Effector CD8-positive, alpha-beta T cell (primary cell): Measurements from ENCODE around the gene UHRF2.
"Not testable (repeated sequence)": the region's sequence is repeated elsewhere in the genome, so short reads cannot be mapped to it uniquely, and the experiment has no call there.

Experiments used
- DNase-seq: peaks from one replicate; lab custom pipeline; 2025; lab: John Stamatoyannopoulos, UW

Gene UHRF2

GRCh38 chr9:6428940-6429889 lies 16.2 kb downstream of the UHRF2 start:
- no peak for DNase-seq

- DNase-seq, result no peak
These were observed 18.0 kb downstream of the UHRF2 start for GRCh38 chr9:6431038-6431437.

- no peak for DNase-seq
These were observed 20.4 kb downstream of the UHRF2 start for GRCh38 chr9:6433410-6433809.

- no peak for DNase-seq
These were observed 26.2 kb downstream of the UHRF2 start for GRCh38 chr9:6439051-6439703.

- DNase-seq, result no peak
These were observed 27.4 kb downstream of the UHRF2 start for GRCh38 chr9:6440405-6440804.

GRCh38 chr9:6441269-6441668 lies 28.3 kb downstream of the UHRF2 start:
- no peak for DNase-seq

GRCh38 chr9:6443661-6444060 lies 30.7 kb downstream of the UHRF2 start:
- DNase-seq, result no peak

GRCh38 chr9:6444128-6444527 lies 31.1 kb downstream of the UHRF2 start:
- no peak for DNase-seq

GRCh38 chr9:6449086-6449485 lies 36.1 kb downstream of the UHRF2 start:
- DNase-seq, result no peak

GRCh38 chr9:6449645-6450044 lies 36.6 kb downstream of the UHRF2 start:
- DNase-seq, result no peak

- no peak for DNase-seq
These were observed 37.8 kb downstream of the UHRF2 start for GRCh38 chr9:6450641-6451375.

- DNase-seq, result not testable (repeated sequence)
These were observed 42.3 kb downstream of the UHRF2 start for GRCh38 chr9:6455292-6455691.

- not testable (repeated sequence) for DNase-seq
These were observed 45.7 kb downstream of the UHRF2 start for GRCh38 chr9:6458704-6459103.

GRCh38 chr9:6459718-6460117 lies 46.7 kb downstream of the UHRF2 start:
- no peak for DNase-seq

- no peak for DNase-seq
These were observed 47.3 kb downstream of the UHRF2 start for GRCh38 chr9:6460189-6460768.

- no peak for DNase-seq
These were observed 48.6 kb downstream of the UHRF2 start for GRCh38 chr9:6461619-6462018.

- no peak for DNase-seq
These were observed 54.1 kb downstream of the UHRF2 start for GRCh38 chr9:6467006-6467625.

- no peak for DNase-seq
These were observed 58.3 kb downstream of the UHRF2 start for GRCh38 chr9:6471231-6471850.

- DNase-seq, result no peak
These were observed 60.2 kb downstream of the UHRF2 start for GRCh38 chr9:6473151-6473550.

GRCh38 chr9:6479959-6480358 lies 67.0 kb downstream of the UHRF2 start:
- no peak for DNase-seq

GRCh38 chr9:6484210-6484609 lies 71.2 kb downstream of the UHRF2 start:
- no peak for DNase-seq
